GM12872 (cell line): ENCODE data around the gene ANKMY1.

ENCODE experiments used
- TF ChIP-seq, protein P1 (sequence below): IDR thresholded peaks from 3 replicates; pipeline ENCODE4 v1.5.1; 2011; ENCODE audit warnings: low read depth, mild to moderate bottlenecking, low read length, moderate library complexity; ENCODE audit not compliant: insufficient read depth

The ANKMY1 gene

DNA sequence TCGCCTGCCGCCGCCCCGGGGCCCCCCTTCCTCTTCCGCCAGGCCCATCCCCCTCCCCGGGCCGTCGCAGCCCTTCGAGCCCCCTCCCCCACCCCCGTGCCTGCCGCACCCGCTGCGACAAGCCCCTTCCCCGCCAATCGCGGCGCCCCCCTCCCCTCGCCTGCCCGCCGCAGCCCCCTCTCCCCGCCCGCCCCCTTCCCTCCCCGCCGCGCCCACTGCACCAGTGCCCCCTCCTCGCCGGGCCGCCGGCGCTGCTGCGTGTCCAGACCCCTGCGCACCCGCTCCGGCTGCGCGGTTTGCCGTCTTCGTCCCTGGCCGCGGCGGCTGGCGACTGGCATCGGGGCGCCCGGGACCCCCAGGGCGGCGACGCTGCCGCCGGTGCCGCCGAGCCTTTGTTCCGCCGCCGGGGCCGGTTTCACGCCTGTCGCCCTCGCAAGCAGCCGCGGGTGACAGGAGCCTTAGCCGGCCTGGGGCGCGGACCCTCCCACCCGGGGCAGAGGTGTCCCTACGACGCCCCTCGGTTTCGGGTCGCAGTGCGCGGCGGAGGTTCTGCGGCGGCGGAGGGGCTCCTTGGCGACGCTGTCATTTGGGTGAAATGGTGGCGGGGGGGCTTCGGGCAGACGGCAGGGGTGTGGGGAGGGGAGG, 104.2 kb downstream of the ANKMY1 start:
- TF ChIP-seq, protein P1, sequence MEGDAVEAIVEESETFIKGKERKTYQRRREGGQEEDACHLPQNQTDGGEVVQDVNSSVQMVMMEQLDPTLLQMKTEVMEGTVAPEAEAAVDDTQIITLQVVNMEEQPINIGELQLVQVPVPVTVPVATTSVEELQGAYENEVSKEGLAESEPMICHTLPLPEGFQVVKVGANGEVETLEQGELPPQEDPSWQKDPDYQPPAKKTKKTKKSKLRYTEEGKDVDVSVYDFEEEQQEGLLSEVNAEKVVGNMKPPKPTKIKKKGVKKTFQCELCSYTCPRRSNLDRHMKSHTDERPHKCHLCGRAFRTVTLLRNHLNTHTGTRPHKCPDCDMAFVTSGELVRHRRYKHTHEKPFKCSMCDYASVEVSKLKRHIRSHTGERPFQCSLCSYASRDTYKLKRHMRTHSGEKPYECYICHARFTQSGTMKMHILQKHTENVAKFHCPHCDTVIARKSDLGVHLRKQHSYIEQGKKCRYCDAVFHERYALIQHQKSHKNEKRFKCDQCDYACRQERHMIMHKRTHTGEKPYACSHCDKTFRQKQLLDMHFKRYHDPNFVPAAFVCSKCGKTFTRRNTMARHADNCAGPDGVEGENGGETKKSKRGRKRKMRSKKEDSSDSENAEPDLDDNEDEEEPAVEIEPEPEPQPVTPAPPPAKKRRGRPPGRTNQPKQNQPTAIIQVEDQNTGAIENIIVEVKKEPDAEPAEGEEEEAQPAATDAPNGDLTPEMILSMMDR: no peak

DNA sequence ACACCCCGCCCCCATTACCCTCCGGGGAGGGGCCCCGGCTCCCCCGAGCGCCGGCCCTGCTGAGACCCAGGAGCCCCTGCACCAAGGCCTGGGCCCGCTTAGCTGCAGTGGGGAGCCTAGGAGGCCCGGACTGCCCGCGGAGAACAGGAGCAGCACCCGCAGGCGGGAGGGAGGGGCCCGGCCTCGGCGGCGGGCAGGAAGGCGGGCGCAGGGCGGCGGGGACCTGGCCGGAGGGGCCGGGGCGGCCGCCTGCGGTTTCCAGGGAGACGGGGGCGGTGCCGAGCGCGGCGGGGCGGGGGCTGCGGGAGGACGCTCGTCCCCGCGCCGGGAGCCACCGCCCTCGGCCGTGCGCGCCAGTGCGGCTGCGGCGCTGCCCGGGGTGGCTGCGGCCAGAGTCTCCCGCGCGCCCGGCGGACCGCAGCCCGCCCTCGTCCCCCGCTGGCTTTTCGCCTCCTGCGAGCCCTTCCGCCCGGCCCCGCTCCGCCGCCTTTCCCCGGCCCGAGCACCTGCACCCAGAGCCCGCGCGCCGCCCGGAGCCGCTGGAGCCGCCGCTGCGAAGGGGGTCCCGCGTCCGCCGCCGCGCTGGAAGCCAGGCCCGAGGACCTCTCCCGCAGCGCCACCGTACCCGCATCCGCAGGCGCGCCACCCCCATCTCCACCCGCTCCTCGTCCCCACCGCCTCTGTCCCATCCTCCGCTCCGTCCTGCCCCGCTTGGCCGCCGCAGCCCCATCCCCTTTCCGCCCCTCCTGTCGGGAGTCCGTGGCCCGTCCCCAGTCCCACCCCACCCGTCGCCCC, 105.1 kb downstream of the ANKMY1 start:
- TF ChIP-seq, protein P1: no peak

DNA sequence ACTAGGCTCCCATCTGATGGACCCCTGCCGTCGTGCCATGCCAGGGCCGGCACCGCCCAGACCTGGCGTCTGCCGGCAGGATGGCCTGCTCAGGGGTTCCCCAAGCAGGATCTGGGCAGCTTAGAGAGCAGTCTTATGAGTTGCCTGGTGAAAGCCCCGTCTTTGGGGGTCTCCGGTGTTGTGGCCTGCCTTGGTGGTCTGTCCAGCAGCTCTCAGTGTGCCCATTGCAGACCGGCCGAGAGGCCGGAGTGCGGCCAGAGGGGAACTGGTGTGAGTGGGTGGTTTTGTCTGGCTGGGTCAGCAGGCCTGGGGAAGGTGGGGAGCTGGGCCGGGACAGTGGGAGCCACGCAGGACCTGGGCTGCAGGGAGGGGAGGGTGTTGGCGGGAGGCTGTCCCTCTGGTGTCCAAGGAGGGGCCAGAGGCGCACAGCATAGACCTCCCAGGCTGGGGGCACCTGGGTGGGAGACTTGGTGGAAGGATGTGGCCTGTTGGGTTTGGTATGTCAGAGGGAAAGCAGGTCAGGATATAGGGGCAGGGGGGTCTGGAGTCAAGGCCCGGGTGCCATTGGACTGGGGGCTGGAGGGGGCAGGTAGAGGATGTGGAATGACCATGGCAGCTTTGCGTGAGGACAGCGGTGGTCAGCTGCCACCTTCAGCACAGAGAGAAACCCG, 105.9 kb downstream of the ANKMY1 start:
- TF ChIP-seq, protein P1: no peak

DNA sequence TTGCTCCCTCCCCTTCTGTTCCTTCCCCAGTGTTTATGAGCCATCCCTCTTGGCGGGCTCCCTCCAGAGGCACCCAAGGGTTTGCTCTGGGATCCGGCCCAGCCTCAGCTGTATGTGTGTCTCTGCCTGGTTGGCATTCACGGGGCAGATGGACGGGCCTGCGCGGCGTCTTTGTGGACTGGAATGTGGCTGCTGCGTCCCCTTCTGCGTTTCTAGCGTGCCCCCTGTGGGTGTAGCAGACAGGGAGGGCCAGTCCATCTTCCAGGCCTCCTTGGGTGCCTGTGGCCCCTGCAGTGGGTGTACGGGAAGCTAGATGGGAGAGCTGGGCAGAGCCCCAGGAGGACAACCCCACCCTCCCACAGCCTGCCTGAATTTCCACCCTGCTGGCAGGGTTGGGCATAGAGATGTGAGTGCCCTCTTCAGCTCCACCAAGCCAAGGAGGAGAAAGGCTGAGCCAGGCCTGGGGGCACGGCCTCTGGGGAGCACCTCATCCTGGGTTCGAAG, 106.6 kb downstream of the ANKMY1 start:
- TF ChIP-seq, protein P1: no peak

DNA sequence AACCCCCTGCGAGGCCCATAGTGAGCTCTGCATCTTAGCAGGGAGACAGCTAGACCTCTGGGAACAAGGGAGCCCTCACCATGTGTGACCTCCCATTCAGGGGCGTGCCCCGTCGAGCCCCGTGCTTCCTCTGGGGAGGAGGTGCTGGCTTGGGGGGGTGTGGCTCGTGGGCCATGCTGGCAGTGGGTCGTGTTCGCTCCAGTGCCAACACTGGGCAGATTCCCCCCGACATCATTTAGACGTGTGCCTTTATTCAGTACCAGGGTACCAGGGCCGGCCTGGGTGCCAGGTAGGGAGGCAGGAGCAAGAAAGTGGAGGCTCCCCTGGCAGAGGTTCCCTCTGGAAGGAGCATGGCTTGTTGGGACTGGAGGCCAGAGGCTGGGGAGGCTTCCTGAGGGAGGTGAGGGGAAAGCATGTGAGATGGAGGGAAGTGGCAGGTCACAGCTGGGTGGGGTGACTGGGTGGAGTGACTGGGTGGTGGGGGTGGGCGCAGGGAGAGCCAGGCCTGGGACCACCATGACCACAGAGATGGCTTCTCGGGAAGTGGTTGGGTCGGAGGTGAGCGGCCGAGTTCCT, 107.2 kb downstream of the ANKMY1 start:
- TF ChIP-seq, protein P1: no peak

DNA sequence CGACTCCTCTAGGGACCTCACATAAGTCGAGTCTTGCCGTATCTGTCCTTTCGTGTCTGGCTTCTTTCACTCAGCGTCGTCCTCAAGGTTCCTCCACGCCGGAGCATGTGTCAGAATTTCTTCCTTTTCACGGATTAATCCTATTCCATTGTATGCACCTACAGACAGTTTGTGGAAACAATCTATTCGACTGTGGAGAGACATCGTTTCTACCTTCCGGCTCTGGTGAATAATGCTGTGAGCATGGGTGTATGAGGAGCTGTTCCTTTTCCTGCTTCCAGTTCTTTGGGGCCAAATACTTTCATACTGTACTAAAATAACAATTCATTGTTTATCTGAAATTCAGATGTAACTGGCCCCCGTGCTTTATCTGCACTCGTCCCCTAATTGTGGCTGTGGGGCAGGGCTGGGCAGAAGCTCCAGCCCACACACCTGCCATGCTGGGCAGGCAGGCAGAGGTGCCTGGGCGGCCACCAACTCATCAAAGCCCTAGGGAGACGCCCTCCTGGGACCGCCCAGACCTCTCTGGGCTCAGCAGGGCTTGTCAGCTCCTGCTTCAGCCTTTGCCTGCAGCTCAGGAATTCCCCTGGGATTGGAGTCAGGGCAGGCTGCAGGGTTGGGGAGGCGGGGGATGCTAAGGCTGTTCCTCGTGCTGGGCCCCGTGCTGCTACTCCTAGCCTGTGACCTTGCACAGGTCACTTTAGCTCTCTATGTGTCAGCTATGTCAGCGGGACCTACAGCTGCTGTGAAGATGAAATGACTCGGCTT, 107.8 kb downstream of the ANKMY1 start:
- TF ChIP-seq, protein P1: no peak
